GM23338 (cell line): ENCODE data around the gene ZAP70.

Experiments
- CREB1 ChIP-seq: fragments of 250-450 bp; sonication (Bioruptor Pico); IDR thresholded peaks from 2 replicates; pipeline ENCODE4 v1.5.0; 2020; ENCODE audit warnings: low read depth, mild to moderate bottlenecking, moderate library complexity
- EZH2 ChIP-seq: fragments of 200-600 bp; sonication (generic); IDR thresholded peaks from one replicate; pipeline ENCODE4 v1.8.0; 2017; ENCODE audit warnings: antibody characterized with exemption, mild to moderate bottlenecking, low read depth; ENCODE audit not compliant: unreplicated experiment
- EZH2phosphoT487 ChIP-seq: fragments of 200-600 bp; sonication (generic); IDR thresholded peaks from one replicate; pipeline ENCODE4 v1.8.1; 2018; ENCODE audit warnings: antibody characterized with exemption; ENCODE audit not compliant: unreplicated experiment
- POLR2AphosphoS5 ChIP-seq: IDR thresholded peaks from 2 replicates; pipeline ENCODE4 v1.6.1; 2016; ENCODE audit warnings: antibody characterized with exemption, low read depth
- TF ChIP-seq, protein P1 (sequence below), 2 experiments: fragments of 200-600 bp in 1 of 2; sonication (generic) in 1 of 2; conservative IDR thresholded peaks; 2 replicates each; pipeline versions ENCODE4 v1.5.1 to v1.6.1; 2016 to 2017; ENCODE audit warnings: antibody characterized with exemption in 2 of 2, low read depth in 2 of 2, mild to moderate bottlenecking in 2 of 2, moderate library complexity in 1 of 2

GRCh38 chr2:97742381-97742847 lies 29.0 kb downstream of the ZAP70 start:
- TF ChIP-seq EZH2 (no peak), EZH2phosphoT487 (no peak), CREB1 (no peak), POLR2AphosphoS5 (no peak)
- TF ChIP-seq, protein P1, sequence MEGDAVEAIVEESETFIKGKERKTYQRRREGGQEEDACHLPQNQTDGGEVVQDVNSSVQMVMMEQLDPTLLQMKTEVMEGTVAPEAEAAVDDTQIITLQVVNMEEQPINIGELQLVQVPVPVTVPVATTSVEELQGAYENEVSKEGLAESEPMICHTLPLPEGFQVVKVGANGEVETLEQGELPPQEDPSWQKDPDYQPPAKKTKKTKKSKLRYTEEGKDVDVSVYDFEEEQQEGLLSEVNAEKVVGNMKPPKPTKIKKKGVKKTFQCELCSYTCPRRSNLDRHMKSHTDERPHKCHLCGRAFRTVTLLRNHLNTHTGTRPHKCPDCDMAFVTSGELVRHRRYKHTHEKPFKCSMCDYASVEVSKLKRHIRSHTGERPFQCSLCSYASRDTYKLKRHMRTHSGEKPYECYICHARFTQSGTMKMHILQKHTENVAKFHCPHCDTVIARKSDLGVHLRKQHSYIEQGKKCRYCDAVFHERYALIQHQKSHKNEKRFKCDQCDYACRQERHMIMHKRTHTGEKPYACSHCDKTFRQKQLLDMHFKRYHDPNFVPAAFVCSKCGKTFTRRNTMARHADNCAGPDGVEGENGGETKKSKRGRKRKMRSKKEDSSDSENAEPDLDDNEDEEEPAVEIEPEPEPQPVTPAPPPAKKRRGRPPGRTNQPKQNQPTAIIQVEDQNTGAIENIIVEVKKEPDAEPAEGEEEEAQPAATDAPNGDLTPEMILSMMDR (conservative IDR thresholded peaks at IDR 0.05; ENCODE audit: low read depth in 2 of 2): no peak
